ENCODE measurements around the gene CPT1A. TPM values are rescaled to one million over a fixed set of nuclear protein-coding genes. Genes with fewer than 3 reads are reported as not detected.
A peak's percentile ranks its signal among the peaks of the same experiment; 100 is the strongest.

CPT1A gene
- total RNA-seq, 1 donor, result 39.7 TPM

DNA sequence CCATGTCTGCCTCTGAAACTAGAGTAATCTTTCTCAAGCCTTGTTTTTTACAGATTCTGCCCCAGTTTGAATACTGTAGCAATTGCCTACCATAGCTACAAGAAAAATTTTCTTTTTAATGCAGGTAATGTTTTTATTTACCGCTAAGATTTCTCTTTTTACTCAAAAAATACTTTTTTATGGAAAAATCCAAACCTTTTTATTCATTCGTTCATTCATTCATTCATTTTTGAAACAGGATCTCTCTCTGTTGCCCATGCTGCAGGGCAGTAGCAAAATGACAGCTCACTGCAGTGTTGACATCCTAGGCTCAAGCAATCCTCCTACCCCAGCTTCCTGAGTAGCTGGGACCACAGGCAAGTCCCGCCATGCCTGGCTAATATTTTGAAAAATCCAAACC, 2.7 kb upstream of the CPT1A start:
- TF ChIP-seq, protein P1, sequence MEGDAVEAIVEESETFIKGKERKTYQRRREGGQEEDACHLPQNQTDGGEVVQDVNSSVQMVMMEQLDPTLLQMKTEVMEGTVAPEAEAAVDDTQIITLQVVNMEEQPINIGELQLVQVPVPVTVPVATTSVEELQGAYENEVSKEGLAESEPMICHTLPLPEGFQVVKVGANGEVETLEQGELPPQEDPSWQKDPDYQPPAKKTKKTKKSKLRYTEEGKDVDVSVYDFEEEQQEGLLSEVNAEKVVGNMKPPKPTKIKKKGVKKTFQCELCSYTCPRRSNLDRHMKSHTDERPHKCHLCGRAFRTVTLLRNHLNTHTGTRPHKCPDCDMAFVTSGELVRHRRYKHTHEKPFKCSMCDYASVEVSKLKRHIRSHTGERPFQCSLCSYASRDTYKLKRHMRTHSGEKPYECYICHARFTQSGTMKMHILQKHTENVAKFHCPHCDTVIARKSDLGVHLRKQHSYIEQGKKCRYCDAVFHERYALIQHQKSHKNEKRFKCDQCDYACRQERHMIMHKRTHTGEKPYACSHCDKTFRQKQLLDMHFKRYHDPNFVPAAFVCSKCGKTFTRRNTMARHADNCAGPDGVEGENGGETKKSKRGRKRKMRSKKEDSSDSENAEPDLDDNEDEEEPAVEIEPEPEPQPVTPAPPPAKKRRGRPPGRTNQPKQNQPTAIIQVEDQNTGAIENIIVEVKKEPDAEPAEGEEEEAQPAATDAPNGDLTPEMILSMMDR (IDR thresholded peaks at IDR 0.05; ENCODE audit: insufficient read depth, low read depth, low read length), result no peak
- H3K4me3 ChIP-seq (ENCODE audit: low read depth, low read length), result no peak overlapping the region
- no peak for DNase-seq (ENCODE audit: low read depth)

DNA sequence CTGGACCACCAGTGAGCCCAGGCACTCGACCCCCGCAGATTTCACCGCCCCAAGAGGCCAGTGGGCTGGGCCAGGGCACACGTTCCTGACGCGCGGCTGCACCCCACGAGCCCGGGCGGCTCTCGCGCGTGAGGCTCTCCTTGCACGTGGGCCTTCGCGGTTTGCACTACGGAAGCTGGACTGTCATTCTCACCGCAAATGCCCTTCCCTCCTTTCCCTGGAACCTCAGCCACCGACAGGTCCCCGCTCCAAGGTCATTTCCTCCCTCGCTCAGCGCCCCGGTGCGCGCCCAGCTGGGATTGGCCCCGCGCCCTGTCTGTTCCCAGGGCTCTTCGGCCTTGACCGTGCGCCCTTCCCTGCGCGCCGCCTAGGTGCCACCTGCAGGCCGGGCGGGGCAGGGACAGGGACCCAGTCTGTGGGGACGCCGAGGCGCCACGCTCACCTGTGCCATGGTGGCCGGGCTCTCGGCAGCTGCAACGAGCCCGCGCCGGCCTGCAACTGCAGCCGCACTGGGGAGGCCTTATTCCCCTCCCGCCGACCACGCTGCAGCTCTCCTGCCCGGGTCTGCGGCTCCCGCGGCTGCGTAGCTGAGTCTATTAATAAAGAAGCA, 2.1 kb upstream of the CPT1A start:
- H3K4me3 ChIP-seq (ENCODE audit: low read depth, low read length), result peak overlapping the region; percentile 63
- peak; percentile 60 for DNase-seq (ENCODE audit: low read depth)
- TF ChIP-seq, protein P1 (IDR thresholded peaks at IDR 0.05; ENCODE audit: insufficient read depth, low read depth, low read length), result peak; percentile 59

DNA sequence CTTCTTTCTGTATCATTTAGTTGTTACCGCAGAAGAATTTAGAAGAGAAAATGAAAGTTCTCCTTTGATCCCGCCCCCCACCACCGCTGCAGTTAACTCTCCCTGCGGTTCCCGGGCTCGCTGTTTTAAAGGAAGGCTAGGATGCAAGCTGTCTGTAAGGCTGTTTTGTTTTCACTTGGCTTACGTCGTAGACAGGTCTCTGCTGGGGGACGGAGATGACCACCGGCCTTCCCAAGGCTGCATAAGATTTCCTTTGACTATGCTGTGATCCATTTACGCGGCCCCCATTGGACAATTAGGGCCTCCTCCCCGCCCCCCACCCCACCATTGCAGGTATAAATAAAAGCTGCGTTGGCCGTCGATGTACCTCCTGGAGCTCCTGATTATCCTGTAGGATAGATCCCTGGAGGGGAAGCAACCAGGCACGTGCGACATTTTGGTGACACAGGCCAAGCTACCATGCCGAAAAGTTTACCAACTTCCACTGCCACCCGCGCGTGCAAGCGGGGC, 1.4 kb upstream of the CPT1A start:
- TF ChIP-seq, protein P1 (IDR thresholded peaks at IDR 0.05; ENCODE audit: insufficient read depth, low read depth, low read length), result no peak
- H3K4me3 ChIP-seq (ENCODE audit: low read depth, low read length), result peak overlapping the region; percentile 63
- peak; percentile 76 for DNase-seq (ENCODE audit: low read depth)

DNA sequence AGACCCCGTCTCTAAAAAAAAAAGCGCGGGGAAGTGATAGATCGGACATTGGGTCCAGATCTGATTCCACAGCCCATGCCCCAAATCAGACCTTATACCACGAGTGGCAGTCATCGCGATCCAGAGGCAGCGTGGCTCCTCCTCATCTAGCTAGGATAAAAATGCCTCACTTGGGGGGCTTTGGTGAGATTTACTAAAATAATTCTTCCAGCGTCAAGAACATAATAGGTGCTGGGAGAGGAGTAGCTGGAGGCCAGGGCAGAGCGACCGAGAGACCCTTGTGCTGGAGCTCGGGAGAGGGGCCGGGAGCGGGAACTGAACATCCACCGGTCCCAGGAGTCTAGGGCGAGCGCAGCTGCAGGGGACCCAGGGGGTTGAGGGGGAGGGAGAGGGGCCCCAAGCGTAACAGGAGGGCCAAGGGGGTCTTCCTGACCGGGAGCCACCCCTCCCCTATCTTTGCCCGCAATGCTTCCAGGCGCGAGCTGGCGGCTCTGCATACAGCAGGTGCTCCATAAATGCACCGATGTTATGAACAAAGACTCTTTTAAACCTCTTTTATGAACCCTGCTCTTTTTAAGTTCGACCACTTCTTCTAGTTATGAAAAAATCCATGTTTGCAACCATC, 823 bp upstream of the CPT1A start:
- TF ChIP-seq, protein P1 (IDR thresholded peaks at IDR 0.05; ENCODE audit: insufficient read depth, low read depth, low read length), result no peak
- DNase-seq (ENCODE audit: low read depth), result no peak
- H3K4me3 ChIP-seq (ENCODE audit: low read depth, low read length), result peak overlapping the region; percentile 63

DNA sequence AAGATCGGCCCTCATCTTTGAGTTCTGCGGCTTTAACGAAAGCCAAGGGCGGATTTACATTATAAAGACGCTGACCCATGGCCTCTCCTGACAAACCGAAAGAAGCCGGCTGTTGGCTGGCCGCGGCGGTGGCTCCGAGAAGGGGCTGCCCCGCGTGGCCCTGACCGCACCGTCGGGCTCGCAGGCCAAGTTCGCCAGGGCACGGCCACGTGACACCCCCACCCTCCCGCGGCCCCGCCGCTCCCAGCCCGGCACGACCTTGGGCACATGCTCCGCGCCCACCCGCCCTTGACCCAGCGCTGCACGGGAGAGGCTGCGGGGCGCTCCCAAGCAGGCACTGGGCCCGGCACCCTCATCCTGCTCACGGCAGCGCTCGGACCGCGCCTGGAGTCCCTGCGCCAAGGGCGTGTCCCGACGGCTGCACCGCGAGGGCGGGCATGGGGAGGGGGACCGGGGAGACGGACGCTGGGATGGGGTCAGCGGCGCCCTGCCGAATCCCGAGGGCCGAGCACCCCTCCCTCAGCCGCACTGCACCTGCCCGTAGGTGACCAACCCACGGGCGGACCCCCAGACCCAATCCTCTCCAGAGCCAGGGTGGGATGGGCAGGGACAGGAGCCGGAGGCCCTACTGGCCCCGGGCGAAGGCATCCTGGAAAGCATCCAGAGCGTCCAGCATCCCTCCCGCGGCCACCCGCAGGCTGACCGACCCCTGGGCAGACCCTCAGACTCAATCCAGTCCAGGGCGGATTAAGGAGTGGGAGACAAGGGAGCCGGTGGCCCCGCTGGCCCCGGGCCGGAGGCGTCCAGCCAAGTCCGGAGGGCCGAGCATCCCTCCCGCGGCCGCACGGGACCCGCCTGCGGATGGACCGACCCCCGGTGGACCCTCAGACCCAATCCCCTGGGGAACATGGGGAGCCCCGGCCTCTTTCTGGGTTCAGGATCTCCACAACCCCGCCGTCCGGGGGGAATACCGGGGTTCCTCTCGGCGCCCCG, 759 bp downstream of the CPT1A start:
- peak overlapping the region; percentile 86 for H3K4me3 ChIP-seq (ENCODE audit: low read depth, low read length)
- TF ChIP-seq, protein P1 (IDR thresholded peaks at IDR 0.05; ENCODE audit: insufficient read depth, low read depth, low read length), result no peak
- DNase-seq (ENCODE audit: low read depth), result peak; percentile 85

DNA sequence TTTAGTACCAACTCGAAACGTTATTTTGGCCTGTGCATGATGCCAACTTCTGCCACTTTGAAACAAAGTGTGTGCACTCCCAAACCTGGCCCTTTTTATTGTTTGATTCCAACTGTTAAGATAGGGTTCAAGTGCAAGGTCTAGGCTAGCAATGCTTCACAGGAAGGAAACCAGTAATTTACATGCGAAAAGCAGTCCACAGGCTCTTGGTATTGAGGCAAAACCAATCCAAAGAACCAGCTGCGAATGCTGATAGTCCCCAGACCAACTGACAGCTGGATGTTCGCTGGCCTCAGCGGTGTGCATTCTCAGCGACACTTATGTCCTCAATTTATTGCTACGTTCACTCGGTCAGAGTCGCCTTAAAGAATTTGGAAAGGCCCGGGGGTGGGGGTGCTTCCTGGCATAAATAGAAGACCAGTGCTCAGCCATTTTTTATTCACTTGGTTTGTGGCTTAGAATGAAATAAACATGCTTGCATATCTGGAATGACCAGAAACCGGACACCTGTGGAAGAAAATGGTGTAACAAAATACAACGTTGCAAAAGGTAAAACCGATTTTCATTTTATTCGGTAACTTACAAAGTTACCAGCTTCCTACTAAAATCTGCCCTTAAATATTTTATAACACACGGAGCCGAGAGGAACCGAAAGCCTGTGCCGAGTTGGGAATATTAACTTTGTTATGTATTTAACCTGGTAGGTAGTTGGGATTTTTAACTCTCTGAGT, 1.6 kb downstream of the CPT1A start:
- peak; percentile 51 for DNase-seq (ENCODE audit: low read depth)
- TF ChIP-seq, protein P1 (IDR thresholded peaks at IDR 0.05; ENCODE audit: insufficient read depth, low read depth, low read length), result no peak
- peak overlapping the region; percentile 86 for H3K4me3 ChIP-seq (ENCODE audit: low read depth, low read length)

All from fibroblast of villous mesenchyme (primary cell).